Activated CD4-positive, alpha-beta T cell treated with anti-CD3 and anti-CD28 coated beads for 1 hour (primary cell): ENCODE data around the gene PPP1R15A.
"Not testable (repeated sequence)": the region's sequence is repeated elsewhere in the genome, so short reads cannot be mapped to it uniquely, and the experiment has no call there.

Experiments used
- DNase-seq: peaks from one replicate; pipeline ENCODE4 v3.0.0-alpha.2; 2020

Gene PPP1R15A

DNA sequence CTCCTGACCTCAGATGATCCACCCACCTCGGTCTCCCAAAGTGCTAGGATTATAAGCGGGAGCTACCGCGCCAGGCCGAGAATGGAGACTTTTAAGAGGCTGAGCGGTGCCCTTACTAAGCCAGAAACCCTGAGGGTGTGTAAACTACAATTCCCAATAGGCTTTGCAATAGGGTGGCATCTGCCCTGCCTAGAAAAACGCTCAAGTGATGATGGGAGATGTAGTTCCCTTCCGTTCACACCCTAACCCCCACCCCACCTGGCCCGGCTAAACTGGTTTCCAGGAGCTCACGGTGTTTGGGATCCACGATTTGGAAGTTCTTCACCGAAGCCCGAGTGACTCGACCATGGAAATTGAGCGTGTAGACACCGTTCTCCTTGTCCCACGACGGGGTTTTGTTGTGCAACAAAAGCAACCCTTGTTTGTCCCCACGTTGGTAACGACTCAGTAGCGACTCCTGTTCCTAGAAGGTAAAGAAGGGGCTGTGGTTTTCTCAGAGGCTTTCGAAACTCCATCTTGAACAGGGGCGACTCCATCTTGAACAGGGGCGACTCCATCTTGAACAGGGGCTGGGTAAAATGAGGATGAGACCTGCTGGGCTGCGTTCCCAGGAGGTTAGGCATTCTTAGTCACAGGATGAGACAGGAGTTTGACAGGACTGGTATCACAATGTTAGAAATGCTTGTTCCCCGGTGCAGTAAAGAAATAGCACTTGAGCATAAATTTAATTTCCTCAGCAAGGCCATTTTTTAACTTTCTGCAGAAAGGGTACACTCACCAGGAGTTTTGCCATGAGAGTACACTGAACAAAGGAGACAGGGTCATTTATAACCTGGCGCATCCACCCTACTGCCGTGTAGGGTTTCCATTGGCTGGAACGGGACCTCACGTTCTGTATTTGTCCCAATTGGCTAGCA is 9.8 kb downstream of the PPP1R15A start:
- DNase-seq: no peak

- no peak for DNase-seq
These were observed 11.5 kb downstream of the PPP1R15A start for GRCh38 chr19:48883726-48884125.

DNA sequence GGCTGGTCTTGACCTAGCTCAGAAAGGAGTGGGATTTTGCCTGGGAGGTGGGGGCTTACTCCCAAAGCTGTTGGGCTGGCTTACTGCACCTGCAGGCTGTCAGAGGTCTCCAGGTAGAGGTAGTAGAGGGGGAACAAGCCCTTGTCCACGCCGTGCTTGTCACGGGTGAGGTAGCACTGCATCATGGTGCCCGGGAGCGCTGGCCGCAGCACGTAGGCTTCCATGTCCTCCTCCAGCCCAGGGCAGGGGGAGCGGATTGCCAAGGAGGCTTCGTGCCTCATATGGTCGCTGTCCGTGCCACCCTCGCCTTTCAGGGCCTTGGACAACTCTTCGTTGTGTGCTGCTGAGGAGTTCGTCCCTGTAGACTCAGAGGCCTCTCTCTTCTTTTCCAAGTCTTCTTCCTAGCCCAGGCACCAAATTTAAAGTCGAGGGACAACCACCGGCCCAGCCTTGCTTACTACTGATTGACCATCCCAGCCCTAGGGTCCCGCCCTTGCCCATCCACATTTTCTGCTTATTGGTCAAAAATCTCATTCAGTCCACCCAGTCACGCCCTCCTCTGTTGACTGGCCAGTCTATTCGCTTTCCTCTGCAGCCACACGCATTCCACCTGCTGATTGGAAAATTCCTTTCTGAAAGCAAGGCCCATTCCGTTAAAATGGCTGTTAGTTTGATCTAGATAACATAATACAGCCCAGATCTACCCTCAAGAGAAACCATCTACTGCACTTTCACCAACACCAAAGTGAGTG is 15.8 kb downstream of the PPP1R15A start:
- no peak for DNase-seq

GRCh38 chr19:48889496-48889895 is 17.3 kb downstream of the PPP1R15A start:
- DNase-seq: not testable (repeated sequence)

DNA sequence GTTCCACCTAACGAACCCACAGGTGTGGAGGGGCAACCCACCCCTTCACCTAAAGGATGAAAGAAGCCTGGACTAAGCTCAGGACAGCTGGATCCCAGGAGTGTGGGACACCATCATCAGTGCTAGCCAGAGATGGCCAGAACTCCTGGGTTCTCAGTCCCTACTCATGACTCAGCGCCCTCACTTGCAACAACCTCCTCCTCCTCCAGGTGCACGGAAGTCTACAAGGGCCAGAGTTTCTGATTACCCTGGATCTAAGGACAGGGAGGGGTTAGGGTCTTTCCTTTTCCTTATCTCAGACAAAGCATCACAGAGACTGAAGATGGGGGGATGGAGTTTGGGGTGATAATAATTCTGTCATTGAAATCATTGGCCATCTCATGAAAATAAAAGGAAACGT is 18.3 kb downstream of the PPP1R15A start:
- DNase-seq: no peak

- DNase-seq: no peak
These were observed 23.0 kb downstream of the PPP1R15A start for GRCh38 chr19:48895226-48895625.

DNA sequence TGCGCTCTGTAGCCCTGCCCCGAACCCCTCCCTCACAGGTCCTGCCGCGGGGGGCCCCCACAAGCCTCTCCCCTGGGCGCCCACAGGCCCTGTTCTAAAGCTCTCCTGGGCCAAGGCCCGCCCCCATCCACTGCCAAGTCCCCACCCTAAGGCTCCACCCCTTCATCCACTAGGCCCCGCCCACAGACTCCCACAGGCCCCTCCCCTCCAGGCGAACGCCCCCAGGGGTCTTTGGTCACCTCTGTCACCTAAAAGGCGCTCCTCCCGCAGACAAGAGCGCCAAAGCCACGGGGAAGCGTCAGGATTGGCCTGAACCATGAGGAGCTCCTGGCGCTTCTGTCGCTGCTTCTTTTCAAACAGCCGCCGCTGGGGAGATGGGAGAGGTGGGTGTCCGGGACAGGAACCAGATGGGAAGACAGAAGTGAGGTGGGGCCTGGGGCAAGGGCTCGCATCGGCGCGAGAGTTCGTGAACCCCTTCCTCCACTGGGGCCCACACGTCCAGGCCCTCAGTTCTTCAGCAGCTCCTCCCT is 24.0 kb downstream of the PPP1R15A start:
- DNase-seq: no peak

- DNase-seq: no peak
These were observed 25.0 kb downstream of the PPP1R15A start for GRCh38 chr19:48897181-48897580.

- not testable (repeated sequence) for DNase-seq
These were observed 27.1 kb downstream of the PPP1R15A start for GRCh38 chr19:48899386-48899749.

- DNase-seq: peak; percentile 98
These were observed 27.7 kb downstream of the PPP1R15A start, which contains the start of gene NUCB1 for GRCh38 chr19:48899781-48900476. Gene NUCB1 (plus strand): TSS chr19:48900312. CDS start chr19:48900797, 485 bp downstream.

DNA sequence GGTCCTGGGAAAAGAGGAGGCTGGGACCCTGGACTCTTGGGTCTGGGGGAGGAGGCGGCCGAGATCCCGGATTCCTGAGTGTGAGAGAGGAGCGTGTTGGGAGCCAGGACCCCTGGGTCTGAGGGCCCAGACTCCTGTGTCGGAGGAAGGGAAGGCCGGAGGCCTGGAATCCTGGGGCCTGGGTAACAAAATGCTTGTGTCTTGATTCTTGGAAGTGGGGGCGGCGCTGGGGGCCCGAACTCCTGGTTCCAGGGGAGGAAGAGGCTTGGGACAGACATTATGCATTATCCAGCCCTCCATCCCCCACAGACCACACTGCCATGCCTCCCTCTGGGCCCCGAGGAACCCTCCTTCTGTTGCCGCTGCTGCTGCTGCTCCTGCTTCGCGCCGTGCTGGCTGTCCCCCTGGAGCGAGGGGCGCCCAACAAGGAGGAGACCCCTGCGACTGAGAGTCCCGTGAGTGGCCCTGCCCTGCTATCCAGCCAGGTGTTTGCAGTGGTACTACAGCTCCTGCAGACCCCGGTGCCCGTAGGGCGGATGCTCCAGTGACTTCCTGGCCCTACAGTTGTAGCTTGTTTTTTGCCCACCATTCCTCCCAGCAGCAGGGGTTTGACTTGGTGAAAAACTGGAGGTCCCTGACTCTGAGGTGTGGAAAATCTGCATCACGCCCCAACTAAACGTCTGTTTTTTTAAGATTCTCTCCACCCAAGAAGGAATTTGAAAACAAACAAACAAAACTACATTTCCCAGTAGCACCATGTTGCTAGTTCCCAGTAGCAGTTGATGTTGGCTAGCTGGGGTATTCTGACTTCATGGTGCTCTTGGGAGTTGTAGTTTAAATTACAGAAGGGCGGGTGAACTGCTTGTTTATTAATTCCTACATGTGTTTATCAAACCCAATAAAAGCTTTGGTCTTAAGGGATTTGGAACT is 28.5 kb downstream of the PPP1R15A start:
- DNase-seq: no peak

GRCh38 chr19:48902291-48902690 is 30.1 kb downstream of the PPP1R15A start:
- not testable (repeated sequence) for DNase-seq

DNA sequence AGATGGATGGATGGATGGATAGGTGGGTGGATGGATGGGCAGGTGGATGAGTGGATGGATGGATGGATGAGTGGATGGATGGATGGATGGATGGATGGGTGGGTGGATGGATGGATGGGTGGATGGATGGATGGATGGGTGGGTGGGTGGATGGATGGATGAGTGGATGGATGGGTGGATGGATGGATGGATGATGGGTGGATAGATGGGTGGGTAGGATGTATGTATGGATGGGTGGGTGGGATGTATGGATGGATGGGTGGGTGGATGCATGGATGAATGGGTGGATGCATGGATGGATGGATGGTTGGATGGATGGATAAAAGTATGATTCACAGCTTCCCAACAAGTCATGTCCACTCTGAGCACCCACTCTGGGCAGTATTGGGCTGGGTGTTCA is 31.6 kb downstream of the PPP1R15A start:
- DNase-seq: not testable (repeated sequence)

GRCh38 chr19:48905664-48906063 is 33.4 kb downstream of the PPP1R15A start:
- DNase-seq: no peak

DNA sequence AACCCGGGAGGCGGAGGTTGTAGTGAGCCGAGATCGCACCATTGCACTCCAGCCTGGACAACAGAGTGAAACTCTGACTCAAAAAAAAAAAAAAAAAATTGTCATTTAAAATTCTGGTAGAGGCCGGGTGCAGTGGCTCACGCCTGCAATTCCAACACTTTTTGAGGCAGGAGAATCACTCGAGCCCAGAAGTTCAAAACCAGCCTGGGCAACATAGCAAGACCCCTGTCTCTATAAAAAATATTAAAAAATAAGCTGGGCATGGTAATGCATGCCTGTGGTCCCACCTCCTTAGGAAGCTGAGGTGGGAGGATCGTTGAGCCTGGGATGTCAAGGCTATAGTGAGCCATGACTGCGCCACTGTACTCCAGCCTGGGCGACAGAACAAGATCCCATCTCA is 34.1 kb downstream of the PPP1R15A start:
- no peak for DNase-seq

DNA sequence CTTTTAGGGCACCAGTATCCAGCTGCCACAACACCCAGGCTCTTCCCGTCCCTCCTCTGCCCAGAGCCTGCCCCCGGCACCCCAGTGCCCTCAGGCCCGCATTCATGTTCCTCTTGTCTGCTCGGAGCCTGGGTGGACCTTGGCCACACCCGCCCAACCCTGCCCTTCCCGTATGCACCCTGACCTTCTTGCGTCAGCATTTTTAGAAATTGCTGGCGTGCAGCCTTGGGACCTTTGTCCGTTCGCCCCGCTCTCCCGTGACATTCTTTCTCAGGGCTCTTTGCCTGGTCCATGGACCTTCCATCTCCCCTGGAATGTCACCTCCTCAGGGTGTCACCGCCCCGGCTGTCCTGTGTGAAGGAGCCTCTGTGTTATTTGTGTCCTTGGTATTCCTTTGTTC is 35.5 kb downstream of the PPP1R15A start:
- DNase-seq: no peak

- DNase-seq: not testable (repeated sequence)
These were observed 37.3 kb downstream of the PPP1R15A start for GRCh38 chr19:48909424-48910077.

DNA sequence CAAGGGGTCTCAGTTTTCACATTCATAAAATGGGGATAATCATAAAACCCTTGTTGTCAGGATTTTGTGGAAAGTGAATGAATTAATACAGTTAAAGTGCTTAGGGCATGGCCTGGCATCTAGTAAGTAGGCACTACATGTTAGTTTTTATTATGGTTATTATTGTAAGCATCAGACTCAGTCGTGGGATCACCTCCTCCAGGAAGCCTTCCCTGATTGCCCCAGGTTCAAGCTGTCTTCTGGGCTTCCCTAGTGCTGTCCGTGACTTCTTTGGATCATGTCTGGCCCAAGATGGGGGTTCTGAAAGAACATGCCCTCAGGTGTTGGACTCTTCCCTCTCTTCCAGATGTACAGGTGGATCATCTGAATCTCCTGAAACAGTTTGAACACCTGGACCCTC is 38.6 kb downstream of the PPP1R15A start:
- no peak for DNase-seq

- no peak for DNase-seq
These were observed 41.1 kb downstream of the PPP1R15A start for GRCh38 chr19:48913114-48913889.

DNA sequence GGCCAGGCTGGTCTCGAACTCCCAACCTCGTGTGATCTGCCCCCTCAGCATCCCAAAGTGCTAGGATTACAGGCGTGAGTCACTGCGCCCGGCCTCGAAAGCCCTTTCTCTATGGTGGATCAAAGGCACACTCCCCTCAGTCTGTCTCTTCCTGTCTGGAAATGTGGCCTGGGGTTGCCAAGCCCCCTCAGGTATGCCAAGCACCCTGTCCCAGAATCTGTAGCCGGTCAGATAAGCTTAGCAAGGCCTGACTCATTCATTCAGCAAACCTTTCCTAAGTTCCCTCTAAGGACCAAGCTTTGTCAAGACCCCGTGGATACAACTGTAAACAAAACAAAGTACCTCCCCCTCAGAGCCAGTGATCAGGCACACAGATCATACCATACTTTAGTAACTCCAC is 42.0 kb downstream of the PPP1R15A start:
- no peak for DNase-seq

GRCh38 chr19:48915757-48916156 is 43.5 kb downstream of the PPP1R15A start:
- no peak for DNase-seq
